HepG2 (cell line): ENCODE measurements around the gene ECE2. TPM values are rescaled to one million over a fixed set of nuclear protein-coding genes. Genes with fewer than 3 reads are reported as not detected.

Source experiments
- CC2D1A ChIP-seq: sonication (generic); formaldehyde crosslinking; IDR thresholded peaks from 2 replicates; pipeline ENCODE4 v1.8.1; 2023; ENCODE audit warnings: mild to moderate bottlenecking, missing genetic modification reagents
- CEBPZ ChIP-seq: IDR thresholded peaks from 2 replicates; pipeline ENCODE4 v1.6.1; 2012; ENCODE audit warnings: low read length, improper control_type of control experiment
- HNRNPUL1 ChIP-seq: fragments of 200-400 bp; formaldehyde crosslinking; IDR thresholded peaks from 2 replicates; pipeline ENCODE4 v1.6.1; 2017; ENCODE audit warnings: low read depth, mild to moderate bottlenecking, low read length, moderate library complexity
- JUN ChIP-seq: sonication (generic); formaldehyde crosslinking; IDR thresholded peaks from 2 replicates; pipeline ENCODE4 v1.4.0; 2020; ENCODE audit warnings: mild to moderate bottlenecking, missing genetic modification reagents
- KLF6 ChIP-seq: IDR thresholded peaks from 2 replicates; pipeline ENCODE4 v1.8.0; 2016; ENCODE audit warnings: missing biosample characterization, missing genetic modification reagents
- RORA ChIP-seq: sonication (generic); formaldehyde crosslinking; IDR thresholded peaks from 2 replicates; pipeline ENCODE4 v1.5.0; 2020; ENCODE audit warnings: mild to moderate bottlenecking, missing genetic modification reagents, moderate library complexity
- SIN3B ChIP-seq: fragments of 150-350 bp; IDR thresholded peaks from 2 replicates; pipeline ENCODE4 v1.6.1; 2014; ENCODE audit warnings: low read length
- SIX4 ChIP-seq: sonication (generic); formaldehyde crosslinking; IDR thresholded peaks from 2 replicates; pipeline ENCODE4 v1.4.0; 2020; ENCODE audit warnings: missing genetic modification reagents
- SMAD1 ChIP-seq: sonication (generic); formaldehyde crosslinking; IDR thresholded peaks from 2 replicates; pipeline ENCODE4 v1.4.0; 2020; ENCODE audit warnings: missing genetic modification reagents, low read depth, mild to moderate bottlenecking, borderline replicate concordance
- SMYD3 ChIP-seq: sonication (generic); formaldehyde crosslinking; IDR thresholded peaks from 2 replicates; pipeline ENCODE4 v1.8.1; 2023; ENCODE audit warnings: mild to moderate bottlenecking, missing genetic modification reagents
- ZBTB26 ChIP-seq: IDR thresholded peaks from 2 replicates; pipeline ENCODE4 v1.6.1; 2016; ENCODE audit warnings: missing compliant biosample characterization, missing genetic modification reagents, borderline replicate concordance
- ZBTB8A ChIP-seq: sonication (generic); formaldehyde crosslinking; IDR thresholded peaks from 2 replicates; pipeline ENCODE4 v1.4.0; 2020; ENCODE audit warnings: mild to moderate bottlenecking, low read depth, missing genetic modification reagents, borderline replicate concordance
- ZFP90 ChIP-seq: sonication (generic); formaldehyde crosslinking; IDR thresholded peaks from 2 replicates; pipeline ENCODE4 v1.8.0; 2022; ENCODE audit warnings: missing genetic modification reagents, mild to moderate bottlenecking, inconsistent platforms, borderline replicate concordance
- ZKSCAN1 ChIP-seq: fragments of 150-350 bp; IDR thresholded peaks from 2 replicates; pipeline ENCODE4 v1.6.1; 2014; ENCODE audit warnings: low read length
- ZNF20 ChIP-seq: sonication (generic); formaldehyde crosslinking; IDR thresholded peaks from 2 replicates; pipeline ENCODE4 v1.4.0; 2020; ENCODE audit warnings: mild to moderate bottlenecking, moderate library complexity, missing genetic modification reagents
- ZNF225 ChIP-seq: sonication (generic); formaldehyde crosslinking; IDR thresholded peaks from 2 replicates; pipeline ENCODE4 v1.4.0; 2020; ENCODE audit warnings: mild to moderate bottlenecking, missing genetic modification reagents
- ZNF3 ChIP-seq: IDR thresholded peaks from 2 replicates; pipeline ENCODE4 v1.7.0; 2017; ENCODE audit warnings: inconsistent platforms
- ZNF589 ChIP-seq: sonication (generic); formaldehyde crosslinking; conservative IDR thresholded peaks from 2 replicates; pipeline ENCODE4 v1.8.0; 2022; ENCODE audit warnings: mild to moderate bottlenecking, moderate library complexity, missing genetic modification reagents
- ZNF839 ChIP-seq: sonication (generic); formaldehyde crosslinking; IDR thresholded peaks from 2 replicates; pipeline ENCODE4 v1.4.0; 2020; ENCODE audit warnings: missing genetic modification reagents, mild to moderate bottlenecking, borderline replicate concordance
- ZXDC ChIP-seq: sonication (generic); formaldehyde crosslinking; IDR thresholded peaks from 2 replicates; pipeline ENCODE4 v1.5.0; 2020; ENCODE audit warnings: mild to moderate bottlenecking, missing genetic modification reagents
- polyA plus RNA-seq, 8 experiments: library from polyadenylated mRNA; depleted of rRNA in 3 of 8; stranded (reverse) in 7 of 8; unstranded in 1 of 8; fragments of >200 nt; fragmentation: Illumina TruSeq in 4 of 8; extraction: Trizol in 4 of 8; gene quantifications; 2 replicates each; pipeline versions ENCODE4 v1.2.1 to v1.2.3, GENCODE V29; 2011 to 2016; ENCODE audit warnings: low read depth in 4 of 8, missing spikeins in 1 of 8, mixed read lengths in 1 of 8; ENCODE audit not compliant: insufficient read depth in 1 of 8
- total RNA-seq, 5 experiments: library from RNA; depleted of rRNA; stranded (reverse); fragments of >200 nt; fragmentation: Illumina TruSeq; extraction: Trizol; gene quantifications; 2 replicates each; pipeline ENCODE4 v1.2.3, GENCODE V29; 2016; ENCODE audit warnings: low read depth in 1 of 5
- TF ChIP-seq, protein P1 (sequence below): sonication (generic); formaldehyde crosslinking; IDR thresholded peaks from 2 replicates; pipeline ENCODE4 v1.4.0; 2020; ENCODE audit warnings: mild to moderate bottlenecking, missing genetic modification reagents
- TF ChIP-seq, protein P2 (sequence below): sonication (generic); formaldehyde crosslinking; IDR thresholded peaks from 2 replicates; pipeline ENCODE4 v1.8.1; 2023; ENCODE audit warnings: missing genetic modification reagents, inconsistent platforms, borderline replicate concordance

The ECE2 gene
- total and polyA plus RNA-seq, 2 of the 13 experiments (the other 11 are each of a cell fraction or from before 2014, with no cell fraction given): not detected

DNA sequence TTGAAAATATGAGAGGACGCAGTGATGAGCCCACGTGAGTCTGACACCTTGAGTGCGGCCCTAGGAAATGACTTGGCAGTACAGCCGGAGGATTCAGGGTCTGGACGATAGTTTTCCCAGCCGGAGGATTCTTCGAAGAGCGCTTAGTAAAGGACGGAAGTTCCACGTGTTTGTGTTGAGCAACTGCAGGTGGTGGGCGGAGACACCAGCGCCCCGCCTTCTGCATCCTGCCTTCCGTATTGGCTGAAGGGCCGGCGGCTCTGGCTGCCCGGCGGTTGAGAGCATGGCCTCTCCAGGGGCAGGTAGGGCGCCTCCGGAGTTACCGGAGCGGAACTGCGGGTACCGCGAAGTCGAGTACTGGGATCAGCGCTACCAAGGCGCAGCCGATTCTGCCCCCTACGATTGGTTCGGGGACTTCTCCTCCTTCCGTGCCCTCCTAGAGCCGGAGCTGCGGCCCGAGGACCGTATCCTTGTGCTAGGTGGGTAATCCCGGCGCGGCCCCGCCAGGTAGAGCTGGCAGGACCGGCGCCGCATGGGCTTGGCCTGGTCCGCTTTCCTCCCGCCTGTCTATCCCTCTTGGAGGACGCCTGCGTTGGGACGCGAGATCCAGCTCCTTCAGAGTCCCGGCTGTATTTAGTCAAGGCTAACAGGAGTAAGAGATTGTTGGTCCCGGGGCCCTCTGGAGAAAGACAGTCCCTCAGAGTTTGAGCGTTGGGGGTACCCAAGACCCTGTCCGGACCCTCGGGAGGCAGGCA lies 26.2 kb upstream of the ECE2 start, which contains the start of gene EEF1AKMT4 (continued):
- peak; percentile 88 for TF ChIP-seq ZFP90 (CRISPR knock-in tag)
- TF ChIP-seq ZNF225 (CRISPR knock-in tag): no peak
- no peak for TF ChIP-seq CEBPZ
- no peak for TF ChIP-seq ZNF20 (CRISPR knock-in tag)
- TF ChIP-seq KLF6: 0 out of 2 replicates have a peak, but pooled peaks have one; percentile 17
- TF ChIP-seq RORA (CRISPR knock-in tag): no peak
- no peak for TF ChIP-seq CC2D1A (CRISPR knock-in tag)
- no peak for TF ChIP-seq HNRNPUL1
- no peak for TF ChIP-seq ZBTB8A (CRISPR knock-in tag)
- peak; percentile 76; the same call in 1 of the 2 replicates for TF ChIP-seq SIN3B
- TF ChIP-seq ZKSCAN1: no peak
- TF ChIP-seq JUN (CRISPR knock-in tag): no peak
- TF ChIP-seq, protein P1, sequence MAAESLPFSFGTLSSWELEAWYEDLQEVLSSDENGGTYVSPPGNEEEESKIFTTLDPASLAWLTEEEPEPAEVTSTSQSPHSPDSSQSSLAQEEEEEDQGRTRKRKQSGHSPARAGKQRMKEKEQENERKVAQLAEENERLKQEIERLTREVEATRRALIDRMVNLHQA: no peak
- TF ChIP-seq, protein P2, sequence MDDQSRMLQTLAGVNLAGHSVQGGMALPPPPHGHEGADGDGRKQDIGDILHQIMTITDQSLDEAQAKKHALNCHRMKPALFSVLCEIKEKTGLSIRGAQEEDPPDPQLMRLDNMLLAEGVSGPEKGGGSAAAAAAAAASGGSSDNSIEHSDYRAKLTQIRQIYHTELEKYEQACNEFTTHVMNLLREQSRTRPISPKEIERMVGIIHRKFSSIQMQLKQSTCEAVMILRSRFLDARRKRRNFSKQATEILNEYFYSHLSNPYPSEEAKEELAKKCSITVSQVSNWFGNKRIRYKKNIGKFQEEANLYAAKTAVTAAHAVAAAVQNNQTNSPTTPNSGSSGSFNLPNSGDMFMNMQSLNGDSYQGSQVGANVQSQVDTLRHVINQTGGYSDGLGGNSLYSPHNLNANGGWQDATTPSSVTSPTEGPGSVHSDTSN (CRISPR knock-in tag): no peak
- no peak for TF ChIP-seq ZBTB26 (CRISPR knock-in tag)
- TF ChIP-seq ZNF3 (CRISPR knock-in tag): no peak
- TF ChIP-seq ZNF839 (CRISPR knock-in tag): no peak
- no peak for TF ChIP-seq SMYD3 (CRISPR knock-in tag)
- no peak for TF ChIP-seq SIX4 (CRISPR knock-in tag)
- TF ChIP-seq ZNF589: no peak
- no peak for TF ChIP-seq SMAD1
- no peak for TF ChIP-seq ZXDC (CRISPR knock-in tag)
